ENCODE measurements around the gene ERF. TPM values are rescaled to one million over a fixed set of nuclear protein-coding genes. Genes with fewer than 3 reads are reported as not detected.

The ERF gene
- total and polyA plus RNA-seq, 2 of the 8 experiments (the other 6 are each of a cell fraction or from before 2014, with no cell fraction given): 43.7 to 62.7 TPM

GRCh38 chr19:42204664-42205063, 50.3 kb downstream of the ERF start (continued):
- no peak for TF ChIP-seq SUZ12 (IDR thresholded peaks at IDR 0.05; ENCODE audit: low read length)
- no peak for TF ChIP-seq JUND (IDR thresholded peaks at IDR 0.05; ENCODE audit: low read length)
- TF ChIP-seq TCF12 (IDR thresholded peaks at IDR 0.05; ENCODE audit: low read depth, low read length): no peak
- no peak for TF ChIP-seq KDM4A (IDR thresholded peaks at IDR 0.05; ENCODE audit: low read depth, low read length, severe bottlenecking)
- TF ChIP-seq CEBPB (IDR thresholded peaks at IDR 0.05; ENCODE audit: low read depth, low read length): no peak
